Measurements from ENCODE around the gene TEN1. TPM values are rescaled to one million over a fixed set of nuclear protein-coding genes. Genes with fewer than 3 reads are reported as not detected.

The TEN1 gene
- total and polyA plus RNA-seq, 2 of the 13 experiments (the other 11 are each of a cell fraction or from before 2014, with no cell fraction given): 18.0 to 21.3 TPM

DNA sequence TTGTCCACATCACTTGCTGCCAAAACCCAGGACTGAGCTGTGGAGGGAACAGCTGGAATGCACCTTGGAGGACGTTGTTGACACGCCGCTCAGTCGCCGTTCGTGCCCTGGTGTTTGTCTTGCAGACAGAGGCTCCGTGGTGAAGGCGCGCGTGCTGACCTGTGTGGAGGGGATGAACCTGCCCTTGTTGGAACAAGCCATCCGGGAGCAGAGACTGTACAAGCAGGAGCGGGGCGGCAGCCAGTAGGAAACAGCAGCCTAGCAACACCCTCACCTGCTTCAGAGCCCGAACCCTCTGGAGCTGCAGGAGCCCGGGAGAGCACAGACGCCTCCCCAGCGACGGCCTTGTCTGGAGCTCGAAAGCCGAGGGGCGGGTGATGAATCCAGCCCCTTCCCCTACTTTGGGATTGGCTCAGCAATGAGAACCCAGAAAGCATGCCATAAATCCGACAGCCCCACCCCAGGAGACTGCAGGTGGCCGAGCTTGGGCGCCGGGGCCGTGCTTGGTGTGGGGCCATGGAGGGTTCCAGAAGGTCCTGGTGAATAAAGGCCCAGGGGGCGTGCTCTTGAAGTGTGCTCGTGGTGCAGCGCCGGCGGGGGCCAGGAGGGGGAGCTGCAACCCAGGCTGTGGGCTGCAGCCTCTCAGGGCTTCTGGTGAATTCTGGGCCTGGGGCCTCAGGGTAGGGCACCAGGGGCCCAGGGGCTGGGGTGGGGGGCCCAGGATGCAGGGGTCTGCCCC is 21.1 kb downstream of the TEN1 start (continued):
- TF ChIP-seq ZBTB33 (CRISPR knock-in tag; IDR thresholded peaks at IDR 0.05): peak; percentile 86
- peak; percentile 50; the same call in 1 of the 2 replicates for TF ChIP-seq ZNF354B (CRISPR knock-in tag; IDR thresholded peaks at IDR 0.05)
- TF ChIP-seq, protein P1, sequence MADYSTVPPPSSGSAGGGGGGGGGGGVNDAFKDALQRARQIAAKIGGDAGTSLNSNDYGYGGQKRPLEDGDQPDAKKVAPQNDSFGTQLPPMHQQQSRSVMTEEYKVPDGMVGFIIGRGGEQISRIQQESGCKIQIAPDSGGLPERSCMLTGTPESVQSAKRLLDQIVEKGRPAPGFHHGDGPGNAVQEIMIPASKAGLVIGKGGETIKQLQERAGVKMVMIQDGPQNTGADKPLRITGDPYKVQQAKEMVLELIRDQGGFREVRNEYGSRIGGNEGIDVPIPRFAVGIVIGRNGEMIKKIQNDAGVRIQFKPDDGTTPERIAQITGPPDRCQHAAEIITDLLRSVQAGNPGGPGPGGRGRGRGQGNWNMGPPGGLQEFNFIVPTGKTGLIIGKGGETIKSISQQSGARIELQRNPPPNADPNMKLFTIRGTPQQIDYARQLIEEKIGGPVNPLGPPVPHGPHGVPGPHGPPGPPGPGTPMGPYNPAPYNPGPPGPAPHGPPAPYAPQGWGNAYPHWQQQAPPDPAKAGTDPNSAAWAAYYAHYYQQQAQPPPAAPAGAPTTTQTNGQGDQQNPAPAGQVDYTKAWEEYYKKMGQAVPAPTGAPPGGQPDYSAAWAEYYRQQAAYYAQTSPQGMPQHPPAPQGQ (CRISPR knock-in tag; IDR thresholded peaks at IDR 0.05; ENCODE audit: borderline replicate concordance): 0 out of 2 replicates have a peak, but pooled peaks have one; percentile 37
- TF ChIP-seq ZNF225 (CRISPR knock-in tag; IDR thresholded peaks at IDR 0.05): peak; percentile 24; the same call in 1 of the 2 replicates
- no peak for TF ChIP-seq ZNF589 (CRISPR knock-in tag; conservative IDR thresholded peaks at IDR 0.05)
- 0 out of 2 replicates have a peak, but pooled peaks have one; percentile 30 for TF ChIP-seq ZNF572 (CRISPR knock-in tag; IDR thresholded peaks at IDR 0.05)
- TF ChIP-seq NRL (CRISPR knock-in tag; IDR thresholded peaks at IDR 0.05; ENCODE audit: borderline replicate concordance): peak; percentile 84
- peak; percentile 48; the same call in 1 of the 2 replicates for TF ChIP-seq ZNF335 (CRISPR knock-in tag; IDR thresholded peaks at IDR 0.05)
- peak; percentile 58; the same call in 1 of the 2 replicates for TF ChIP-seq ZNF44 (CRISPR knock-in tag; IDR thresholded peaks at IDR 0.05)
- TF ChIP-seq ZMYM4 (CRISPR knock-in tag; IDR thresholded peaks at IDR 0.05): peak; percentile 39
- TF ChIP-seq IKZF5 (CRISPR knock-in tag; IDR thresholded peaks at IDR 0.05): 0 out of 2 replicates have a peak, but pooled peaks have one; percentile 33
- no peak for TF ChIP-seq CENPT (CRISPR knock-in tag; IDR thresholded peaks at IDR 0.05; ENCODE audit: low read depth)
- TF ChIP-seq, protein P2, sequence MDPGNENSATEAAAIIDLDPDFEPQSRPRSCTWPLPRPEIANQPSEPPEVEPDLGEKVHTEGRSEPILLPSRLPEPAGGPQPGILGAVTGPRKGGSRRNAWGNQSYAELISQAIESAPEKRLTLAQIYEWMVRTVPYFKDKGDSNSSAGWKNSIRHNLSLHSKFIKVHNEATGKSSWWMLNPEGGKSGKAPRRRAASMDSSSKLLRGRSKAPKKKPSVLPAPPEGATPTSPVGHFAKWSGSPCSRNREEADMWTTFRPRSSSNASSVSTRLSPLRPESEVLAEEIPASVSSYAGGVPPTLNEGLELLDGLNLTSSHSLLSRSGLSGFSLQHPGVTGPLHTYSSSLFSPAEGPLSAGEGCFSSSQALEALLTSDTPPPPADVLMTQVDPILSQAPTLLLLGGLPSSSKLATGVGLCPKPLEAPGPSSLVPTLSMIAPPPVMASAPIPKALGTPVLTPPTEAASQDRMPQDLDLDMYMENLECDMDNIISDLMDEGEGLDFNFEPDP (CRISPR knock-in tag; conservative IDR thresholded peaks at IDR 0.05): peak; percentile 83; the same call in 1 of the 2 replicates
- TF ChIP-seq, protein P3, sequence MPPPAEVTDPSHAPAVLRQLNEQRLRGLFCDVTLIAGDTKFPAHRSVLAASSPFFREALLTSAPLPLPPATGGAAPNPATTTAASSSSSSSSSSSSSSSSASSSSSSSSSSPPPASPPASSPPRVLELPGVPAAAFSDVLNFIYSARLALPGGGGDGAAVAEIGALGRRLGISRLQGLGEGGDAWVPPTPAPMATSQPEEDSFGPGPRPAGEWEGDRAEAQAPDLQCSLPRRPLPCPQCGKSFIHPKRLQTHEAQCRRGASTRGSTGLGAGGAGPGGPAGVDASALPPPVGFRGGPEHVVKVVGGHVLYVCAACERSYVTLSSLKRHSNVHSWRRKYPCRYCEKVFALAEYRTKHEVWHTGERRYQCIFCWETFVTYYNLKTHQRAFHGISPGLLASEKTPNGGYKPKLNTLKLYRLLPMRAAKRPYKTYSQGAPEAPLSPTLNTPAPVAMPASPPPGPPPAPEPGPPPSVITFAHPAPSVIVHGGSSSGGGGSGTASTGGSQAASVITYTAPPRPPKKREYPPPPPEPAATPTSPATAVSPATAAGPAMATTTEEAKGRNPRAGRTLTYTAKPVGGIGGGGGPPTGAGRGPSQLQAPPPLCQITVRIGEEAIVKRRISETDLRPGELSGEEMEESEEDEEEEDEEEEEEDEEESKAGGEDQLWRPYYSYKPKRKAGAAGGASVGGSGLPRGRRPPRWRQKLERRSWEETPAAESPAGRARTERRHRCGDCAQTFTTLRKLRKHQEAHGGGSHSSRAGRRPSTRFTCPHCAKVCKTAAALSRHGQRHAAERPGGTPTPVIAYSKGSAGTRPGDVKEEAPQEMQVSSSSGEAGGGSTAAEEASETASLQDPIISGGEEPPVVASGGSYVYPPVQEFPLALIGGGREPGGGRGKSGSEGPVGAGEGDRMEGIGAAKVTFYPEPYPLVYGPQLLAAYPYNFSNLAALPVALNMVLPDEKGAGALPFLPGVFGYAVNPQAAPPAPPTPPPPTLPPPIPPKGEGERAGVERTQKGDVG (CRISPR knock-in tag; IDR thresholded peaks at IDR 0.05; ENCODE audit: borderline replicate concordance): peak; percentile 89; the same call in 1 of the 2 replicates
- TF ChIP-seq DNMT3B (CRISPR knock-in tag; conservative IDR thresholded peaks at IDR 0.05): no peak
- peak; percentile 44 for TF ChIP-seq ZNF18 (CRISPR knock-in tag; IDR thresholded peaks at IDR 0.05; ENCODE audit: insufficient replicate concordance)

Measured in HepG2 (cell line).